OCI-LY3 (cell line): ENCODE results near the gene PCGF2.

Source experiments
- H2AFZ ChIP-seq: fragments of 200-600, 300-600 bp; shearing (Covaris generic); 2 replicates; pipeline ENCODE4 v1.6.0; 2014; ENCODE audit warnings: antibody characterized with exemption, low read depth, low read length
- H3K27ac ChIP-seq: fragments of 200-600, 300-600 bp; sonication (generic); 2 replicates; pipeline ENCODE4 v1.5.1; 2014; ENCODE audit warnings: mild to moderate bottlenecking, low read length, moderate library complexity, mixed read lengths
- H3K27me3 ChIP-seq: fragments of 200-600, 300-600 bp; sonication (generic); 2 replicates; pipeline ENCODE4 v1.6.1; 2014; ENCODE audit warnings: low read depth, low read length, mixed read lengths
- H3K36me3 ChIP-seq: fragments of 200-600, 300-600 bp; sonication (generic); replicated peaks from 2 replicates; pipeline ENCODE3; 2014; ENCODE audit warnings: low read depth, low read length, mixed read lengths
- H3K4me1 ChIP-seq: fragments of 300-600, 200-600 bp; sonication (generic); 2 replicates; pipeline ENCODE4 v1.6.1; 2014; ENCODE audit warnings: low read length, mixed read lengths
- H3K4me2 ChIP-seq: fragments of 200-600, 300-600 bp; sonication (generic); 2 replicates; pipeline ENCODE4 v1.6.1; 2014; ENCODE audit warnings: low read length, mixed read lengths
- H3K4me3 ChIP-seq: fragments of 300-600, 200-600 bp; sonication (generic); 2 replicates; pipeline ENCODE4 v1.5.1; 2014; ENCODE audit warnings: antibody characterized with exemption, mild to moderate bottlenecking, low read length, moderate library complexity
- H3K79me2 ChIP-seq: fragments of 300-600, 200-600 bp; shearing (Covaris generic); 2 replicates; pipeline ENCODE4 v1.6.1; 2014; ENCODE audit warnings: mild to moderate bottlenecking, low read length, mixed read lengths
- H3K9ac ChIP-seq: fragments of 300-600, 200-600 bp; shearing (Covaris generic); 2 replicates; pipeline ENCODE4 v1.6.0; 2014; ENCODE audit warnings: mild to moderate bottlenecking, low read length, moderate library complexity
- H3K9me3 ChIP-seq: fragments of 200-600, 300-600 bp; shearing (Covaris generic); 2 replicates; pipeline ENCODE4 v1.6.1; 2014; ENCODE audit warnings: low read length, mixed read lengths; ENCODE audit not compliant: insufficient read depth
- H4K20me1 ChIP-seq: fragments of 200-600, 300-600 bp; sonication (generic); 2 replicates; pipeline ENCODE4 v1.6.1; 2016; ENCODE audit warnings: low read length, mixed read lengths; ENCODE audit not compliant: insufficient read depth
- CTCF ChIP-seq: fragments of 200-600, 300-600 bp; sonication (generic); IDR thresholded peaks from 2 replicates; pipeline ENCODE4 v1.5.1; 2014; ENCODE audit warnings: antibody characterized with exemption, low read length, low read depth
- EZH2phosphoT487 ChIP-seq: fragments of 200-600 bp; shearing (Covaris generic); IDR thresholded peaks from 2 replicates; pipeline ENCODE4 v1.6.1; 2018; ENCODE audit warnings: antibody characterized with exemption, mixed run types, low read depth

The PCGF2 gene

GRCh38 chr17:38751144-38751807 lies 3.1 kb upstream of the PCGF2 start:
- Histone ChIP-seq H3K4me2 (peak overlapping the region; percentile 99), H3K4me1 (peaks cover 27% of the 10 kb centered on the region), H2AFZ (peak overlapping the region; percentile 16; the same call in 1 of the 2 replicates), H3K9me3 (no peaks in the 10 kb centered on the region), H3K9ac (peak overlapping the region; percentile 89), H3K79me2 (peaks cover 41% of the 10 kb centered on the region), H3K36me3 (peaks cover 18% of the 10 kb centered on the region), H4K20me1 (no peaks in the 10 kb centered on the region), H3K27me3 (no peaks in the 10 kb centered on the region), H3K27ac (no peak overlapping the region), H3K4me3 (peak overlapping the region; percentile 79)
- no peak for TF ChIP-seq EZH2phosphoT487
- no peak for TF ChIP-seq CTCF

GRCh38 chr17:38750312-38751121 lies 2.4 kb upstream of the PCGF2 start:
- peak overlapping the region; percentile 89 for H3K9ac ChIP-seq
- peaks cover 35% of the 10 kb centered on the region for H3K4me1 ChIP-seq
- H3K27ac ChIP-seq = no peak overlapping the region
- peaks cover 48% of the 10 kb centered on the region for H3K79me2 ChIP-seq
- 0 out of 2 replicates have a peak, but pooled peaks cover 4% of the 10 kb centered on the region for H4K20me1 ChIP-seq
- H3K9me3 ChIP-seq = no peaks in the 10 kb centered on the region
- H3K4me2 ChIP-seq = peak overlapping the region; percentile 99
- H3K27me3 ChIP-seq = no peaks in the 10 kb centered on the region
- no peak overlapping the region for H2AFZ ChIP-seq
- H3K36me3 ChIP-seq = peaks cover 12% of the 10 kb centered on the region
- peak overlapping the region; percentile 79 for H3K4me3 ChIP-seq
- no peak for TF ChIP-seq EZH2phosphoT487
- TF ChIP-seq CTCF = no peak

GRCh38 chr17:38750044-38750311 lies 1.8 kb upstream of the PCGF2 start:
- Histone ChIP-seq H3K27ac (no peak overlapping the region), H3K4me1 (peaks cover 37% of the 10 kb centered on the region), H3K4me2 (peak overlapping the region; percentile 99; the same call in 1 of the 2 replicates), H4K20me1 (0 out of 2 replicates have a peak, but pooled peaks cover 4% of the 10 kb centered on the region), H3K79me2 (peaks cover 52% of the 10 kb centered on the region), H3K9ac (no peak overlapping the region), H3K4me3 (no peak overlapping the region), H3K9me3 (no peaks in the 10 kb centered on the region), H3K27me3 (no peaks in the 10 kb centered on the region), H2AFZ (no peak overlapping the region), H3K36me3 (peaks cover 13% of the 10 kb centered on the region)
- TF ChIP-seq EZH2phosphoT487 = no peak
- TF ChIP-seq CTCF = no peak
